Prostate gland (tissue), 2 donors: ENCODE results near the gene PRKD1. TPM values are rescaled to one million over a fixed set of nuclear protein-coding genes. Genes with fewer than 3 reads are reported as not detected.

Source experiments
- DNase-seq: peaks from one replicate; pipeline ENCODE4 v3.0.0-alpha.2; 2019; ENCODE audit warnings: low spot score
- H3K27ac ChIP-seq, 2 donors: fragments of 200-600 bp; sonication (generic); 2 replicates each; pipeline ENCODE4 v1.5.1; 2017 to 2019
- H3K27me3 ChIP-seq: fragments of 200-600 bp; sonication (generic); replicated peaks from 2 replicates; pipeline ENCODE4 v1.5.1; 2019; ENCODE audit not compliant: insufficient read depth
- H3K36me3 ChIP-seq, 2 donors: fragments of 200-600 bp; sonication (generic); 1 replicate in 1 of 2; 2 replicates in 1 of 2; pipeline versions ENCODE4 v1.5.1 to v1.8.1; 2017 to 2019
- H3K4me1 ChIP-seq: fragments of 200-600 bp; sonication (generic); replicated peaks from 2 replicates; pipeline ENCODE4 v1.5.1; 2019
- H3K4me3 ChIP-seq, 2 donors: fragments of 200-600 bp; sonication (generic); 2 replicates each; pipeline ENCODE4 v1.5.1; 2017 to 2019
- H3K9me3 ChIP-seq: fragments of 200-600 bp; sonication (generic); 2 replicates; pipeline ENCODE4 v1.5.1; 2017
- POLR2A ChIP-seq: fragments of 450-650 bp; IDR thresholded peaks from one replicate; pipeline ENCODE4 v1.6.1; 2016; ENCODE audit warnings: antibody characterized with exemption, mild to moderate bottlenecking
- POLR2AphosphoS5 ChIP-seq: sonication (generic); formaldehyde crosslinking; IDR thresholded peaks from one replicate; pipeline ENCODE4 v1.6.1; 2017; ENCODE audit warnings: antibody characterized with exemption
- WGBS: methylation state at CpG from one replicate; pipeline ENCODE4 v1.1.5; 2018; 5-methylcytosine and 5-hydroxymethylcytosine counted together
- intact Hi-C: fragments of 100-400 bp; cut with DNase I; formaldehyde crosslinking; loops from one replicate; pipeline ENCODE4 v1.14.2; 2022
- total RNA-seq, 2 donors: library from RNA; depleted of rRNA; stranded (reverse); fragments of >200 nt; gene quantifications; one replicate each; pipeline ENCODE4 v1.1.0, GENCODE V29; 2016
- TF ChIP-seq, protein P1 (sequence below), 4 experiments: fragments of 200-600 bp in 2 of 4; fragments of 450-650 bp in 2 of 4; sonication (generic) in 2 of 4; IDR thresholded peaks; 1 replicate in 3 of 4; 2 replicates in 1 of 4; pipeline ENCODE4 v1.5.1; 2016 to 2019; ENCODE audit warnings: antibody characterized with exemption in 4 of 4, mild to moderate bottlenecking in 2 of 4, moderate library complexity in 2 of 4

PRKD1 gene
- total RNA-seq, 2 donors from 2014 or later: 45.0 to 82.0 TPM

DNA sequence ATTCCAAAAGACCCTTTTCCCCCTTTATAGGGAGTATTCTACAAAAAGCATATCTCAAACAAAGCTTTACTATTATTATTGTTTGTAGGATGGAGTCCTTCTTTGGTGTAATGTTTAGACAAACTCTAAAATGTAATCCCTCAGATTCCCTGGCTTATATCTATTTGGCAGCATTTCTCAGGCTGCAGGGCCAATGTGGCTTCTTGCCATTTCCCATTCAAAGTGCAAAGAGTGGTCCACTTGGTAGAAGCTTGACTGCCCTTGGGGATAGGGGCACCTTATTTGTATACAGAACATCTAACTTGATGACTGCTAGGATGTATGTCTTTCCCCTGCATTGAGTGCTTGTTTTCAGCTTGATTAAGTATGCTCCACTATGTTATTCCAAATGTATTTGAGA lies 242.7 kb downstream of the PRKD1 start:
- no peak for DNase-seq
- H3K27me3 ChIP-seq: no peaks in the 10 kb centered on the region
- no peaks in the 10 kb centered on the region for H3K4me1 ChIP-seq
- intact Hi-C loops: no loop called here
- H3K4me3 ChIP-seq: no peak overlapping the region
- H3K27ac ChIP-seq: no peak overlapping the region
- TF ChIP-seq POLR2A (no peak), POLR2AphosphoS5 (no peak)
- TF ChIP-seq, protein P1, sequence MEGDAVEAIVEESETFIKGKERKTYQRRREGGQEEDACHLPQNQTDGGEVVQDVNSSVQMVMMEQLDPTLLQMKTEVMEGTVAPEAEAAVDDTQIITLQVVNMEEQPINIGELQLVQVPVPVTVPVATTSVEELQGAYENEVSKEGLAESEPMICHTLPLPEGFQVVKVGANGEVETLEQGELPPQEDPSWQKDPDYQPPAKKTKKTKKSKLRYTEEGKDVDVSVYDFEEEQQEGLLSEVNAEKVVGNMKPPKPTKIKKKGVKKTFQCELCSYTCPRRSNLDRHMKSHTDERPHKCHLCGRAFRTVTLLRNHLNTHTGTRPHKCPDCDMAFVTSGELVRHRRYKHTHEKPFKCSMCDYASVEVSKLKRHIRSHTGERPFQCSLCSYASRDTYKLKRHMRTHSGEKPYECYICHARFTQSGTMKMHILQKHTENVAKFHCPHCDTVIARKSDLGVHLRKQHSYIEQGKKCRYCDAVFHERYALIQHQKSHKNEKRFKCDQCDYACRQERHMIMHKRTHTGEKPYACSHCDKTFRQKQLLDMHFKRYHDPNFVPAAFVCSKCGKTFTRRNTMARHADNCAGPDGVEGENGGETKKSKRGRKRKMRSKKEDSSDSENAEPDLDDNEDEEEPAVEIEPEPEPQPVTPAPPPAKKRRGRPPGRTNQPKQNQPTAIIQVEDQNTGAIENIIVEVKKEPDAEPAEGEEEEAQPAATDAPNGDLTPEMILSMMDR (IDR thresholded peaks at IDR 0.05): no peak
- H3K9me3 ChIP-seq: no peaks in the 10 kb centered on the region
- no peaks in the 10 kb centered on the region for H3K36me3 ChIP-seq

DNA sequence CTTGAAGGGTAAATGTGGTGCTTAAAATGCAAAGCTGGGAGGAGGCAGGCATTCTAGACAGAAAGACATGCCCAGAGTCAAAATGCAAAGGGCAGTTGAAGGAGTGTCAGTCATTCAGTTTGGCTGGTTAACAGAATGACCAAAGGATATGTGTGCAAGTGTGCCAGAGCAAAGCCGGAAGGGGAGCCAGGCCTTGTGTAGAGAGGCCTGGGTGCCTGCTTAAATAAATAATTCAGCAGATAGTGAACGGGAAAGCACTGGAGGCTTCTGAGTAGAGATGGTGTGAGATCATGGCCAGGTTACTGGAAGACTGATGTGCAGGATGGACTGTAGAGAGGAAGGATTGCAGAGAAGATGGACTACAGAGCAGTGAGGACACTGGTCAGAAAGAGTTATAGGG lies 244.9 kb downstream of the PRKD1 start:
- H3K9me3 ChIP-seq: no peaks in the 10 kb centered on the region
- no peak for DNase-seq
- no peak for TF ChIP-seq POLR2AphosphoS5
- TF ChIP-seq POLR2A: no peak
- TF ChIP-seq, protein P1 (IDR thresholded peaks at IDR 0.05): no peak
- no peaks in the 10 kb centered on the region for H3K36me3 ChIP-seq
- 88% methylated on average over 2 of the region's 2 CpGs for WGBS
- no peak overlapping the region for H3K27ac ChIP-seq
- intact Hi-C loops: no loop called here
- no peak overlapping the region for H3K4me3 ChIP-seq
- H3K4me1 ChIP-seq: no peaks in the 10 kb centered on the region
- H3K27me3 ChIP-seq: no peaks in the 10 kb centered on the region

DNA sequence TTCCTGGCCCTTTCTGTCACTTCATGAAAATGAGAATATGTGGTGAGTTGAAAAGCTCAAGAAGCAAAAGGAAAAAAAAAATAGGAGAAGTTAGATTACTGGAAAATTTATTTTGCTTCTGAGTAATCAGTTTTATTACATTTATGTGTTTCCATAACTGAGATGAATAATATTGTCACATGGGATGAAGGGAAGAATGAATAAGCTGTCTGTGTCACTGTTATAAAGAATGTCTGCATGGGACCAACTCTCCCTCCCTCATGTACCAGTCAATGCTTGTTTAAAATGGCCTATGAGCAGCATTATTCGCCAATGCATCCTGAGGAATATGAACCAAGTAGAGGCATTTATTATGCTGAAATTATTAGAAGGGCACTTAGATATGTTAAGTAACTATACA lies 246.3 kb downstream of the PRKD1 start:
- no peaks in the 10 kb centered on the region for H3K9me3 ChIP-seq
- no peak overlapping the region for H3K4me3 ChIP-seq
- 91% methylated on average over 1 of the region's 1 CpG for WGBS
- no peak for DNase-seq
- TF ChIP-seq POLR2A (no peak), POLR2AphosphoS5 (no peak)
- TF ChIP-seq, protein P1 (IDR thresholded peaks at IDR 0.05): no peak
- H3K4me1 ChIP-seq: no peaks in the 10 kb centered on the region
- no peaks in the 10 kb centered on the region for H3K36me3 ChIP-seq
- intact Hi-C loops: no loop called here
- H3K27ac ChIP-seq: no peak overlapping the region
- H3K27me3 ChIP-seq: no peaks in the 10 kb centered on the region

DNA sequence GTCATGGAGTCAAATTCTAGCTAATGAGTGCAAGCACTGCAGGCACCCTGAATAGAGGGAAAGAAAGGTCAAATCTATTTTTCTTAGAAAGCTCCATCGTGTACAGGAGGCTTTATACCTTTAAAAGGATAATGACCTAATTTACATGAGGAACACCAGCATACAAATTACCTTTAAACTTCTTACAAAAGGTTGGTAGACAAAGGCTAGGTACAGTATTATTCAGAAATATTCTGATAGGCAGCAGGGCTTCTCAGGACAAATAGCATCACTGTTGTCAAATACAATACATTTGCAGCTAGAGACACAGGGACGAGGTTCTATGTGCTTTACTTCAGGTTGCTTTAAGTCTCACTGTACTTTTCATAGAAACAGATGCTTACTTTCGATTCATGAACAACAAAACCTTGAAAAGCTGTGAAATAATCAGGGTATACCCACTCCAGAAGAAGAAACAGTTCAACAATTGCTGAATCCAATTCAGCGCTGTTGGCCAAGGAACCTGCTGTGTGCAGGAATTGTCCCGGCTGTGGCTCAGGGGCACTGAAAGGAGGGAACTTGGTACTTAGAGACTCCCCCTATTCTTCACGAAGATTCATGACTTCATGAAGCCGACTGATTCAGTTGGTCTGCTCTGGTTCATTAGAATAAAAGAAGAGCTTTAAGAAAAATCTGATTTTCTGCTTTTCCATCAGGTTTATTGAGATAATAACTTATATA lies 252.9 kb downstream of the PRKD1 start:
- TF ChIP-seq POLR2AphosphoS5 (no peak), POLR2A (no peak)
- TF ChIP-seq, protein P1 (IDR thresholded peaks at IDR 0.05): no peak
- no peaks in the 10 kb centered on the region for H3K36me3 ChIP-seq
- DNase-seq: no peak
- no peak overlapping the region for H3K4me3 ChIP-seq
- no peaks in the 10 kb centered on the region for H3K9me3 ChIP-seq
- no peak overlapping the region for H3K27ac ChIP-seq
- WGBS: 91% methylated on average over 7 of the region's 7 CpGs
- H3K4me1 ChIP-seq: peaks cover 4% of the 10 kb centered on the region
- intact Hi-C loops: no loop called here
- no peaks in the 10 kb centered on the region for H3K27me3 ChIP-seq

DNA sequence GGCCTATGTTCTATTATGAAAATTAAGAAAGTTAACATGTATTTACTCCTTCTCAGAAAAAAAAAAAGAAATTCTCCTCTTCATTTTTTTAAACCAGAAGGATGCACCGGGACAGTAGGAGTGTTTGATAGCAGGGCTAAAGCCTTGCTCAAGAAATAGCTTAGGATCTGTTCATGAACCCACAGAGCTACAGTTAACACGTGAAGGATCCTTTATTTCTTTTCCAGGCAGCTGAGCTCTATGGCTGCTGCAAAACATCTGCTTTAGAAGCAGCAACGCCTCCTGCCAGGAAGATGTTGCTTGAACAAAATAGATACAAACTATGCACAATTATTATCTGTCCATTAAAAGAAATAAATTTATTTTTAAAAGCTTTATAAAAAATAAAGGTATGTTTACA lies 254.8 kb downstream of the PRKD1 start:
- H3K27ac ChIP-seq: no peak overlapping the region
- no peaks in the 10 kb centered on the region for H3K36me3 ChIP-seq
- intact Hi-C loops: no loop called here
- DNase-seq: no peak
- H3K4me1 ChIP-seq: peaks cover 4% of the 10 kb centered on the region
- H3K4me3 ChIP-seq: no peak overlapping the region
- TF ChIP-seq POLR2A (no peak), POLR2AphosphoS5 (no peak)
- TF ChIP-seq, protein P1 (IDR thresholded peaks at IDR 0.05): no peak
- H3K27me3 ChIP-seq: no peaks in the 10 kb centered on the region
- 54% methylated on average over 3 of the region's 3 CpGs for WGBS
- H3K9me3 ChIP-seq: no peaks in the 10 kb centered on the region
